Loucy (cell line): Measurements from ENCODE around the gene AFF1.

ENCODE experiments used
- H2AFZ ChIP-seq: fragments of 200-600 bp; sonication (generic); 2 replicates; pipeline ENCODE4 v1.6.0; 2016; ENCODE audit warnings: antibody characterized with exemption, mild to moderate bottlenecking, low read length, moderate library complexity
- H3F3A ChIP-seq: fragments of 200-600 bp; 2 replicates; pipeline ENCODE4 v1.6.0; 2016; ENCODE audit warnings: antibody characterized with exemption, low read depth, mild to moderate bottlenecking
- H3K27me3 ChIP-seq: fragments of 200-600 bp; sonication (generic); 2 replicates; pipeline ENCODE4 v1.6.1; 2014; ENCODE audit warnings: low read length, mild to moderate bottlenecking; ENCODE audit not compliant: insufficient read depth, poor library complexity, severe bottlenecking
- H3K36me3 ChIP-seq: fragments of 200-600 bp; sonication (generic); 2 replicates; pipeline ENCODE4 v1.6.1; 2016; ENCODE audit warnings: low read length; ENCODE audit not compliant: insufficient read depth
- H3K4me1 ChIP-seq: fragments of 200-600 bp; sonication (generic); 2 replicates; pipeline ENCODE4 v1.5.1; 2014; ENCODE audit warnings: low read length, mild to moderate bottlenecking; ENCODE audit not compliant: insufficient read depth, poor library complexity, severe bottlenecking
- H3K4me2 ChIP-seq: fragments of 200-600 bp; sonication (generic); 2 replicates; pipeline ENCODE4 v1.6.0; 2014; ENCODE audit warnings: antibody characterized with exemption, low read length, low read depth, mild to moderate bottlenecking; ENCODE audit not compliant: poor library complexity, severe bottlenecking
- H3K4me3 ChIP-seq: fragments of 200-600 bp; sonication (generic); 2 replicates; pipeline ENCODE4 v1.5.1; 2014; ENCODE audit warnings: low read length, mild to moderate bottlenecking, mixed read lengths; ENCODE audit not compliant: poor library complexity, severe bottlenecking
- H3K79me2 ChIP-seq: fragments of 200-600 bp; sonication (generic); 2 replicates; pipeline ENCODE4 v1.6.1; 2014; ENCODE audit warnings: low read length; ENCODE audit not compliant: insufficient read depth
- H3K9ac ChIP-seq: fragments of 200-600 bp; sonication (generic); 2 replicates; pipeline ENCODE4 v1.6.0; 2014; ENCODE audit warnings: mild to moderate bottlenecking, low read depth, low read length, moderate library complexity; ENCODE audit not compliant: poor library complexity, severe bottlenecking
- H3K9me2 ChIP-seq: fragments of 200-600 bp; sonication (generic); replicated peaks from 2 replicates; pipeline ENCODE4 v1.6.1; 2016; ENCODE audit warnings: low read depth, low read length, mixed read lengths
- H3K9me3 ChIP-seq: fragments of 200-600 bp; sonication (generic); 2 replicates; pipeline ENCODE4 v1.6.1; 2014; ENCODE audit warnings: mild to moderate bottlenecking, antibody characterized with exemption, low read length, low read depth; ENCODE audit not compliant: insufficient read depth
- H4K20me1 ChIP-seq: fragments of 200-600 bp; sonication (generic); 2 replicates; pipeline ENCODE4 v1.6.0; 2014; ENCODE audit warnings: antibody characterized with exemption, low read length, mild to moderate bottlenecking; ENCODE audit not compliant: insufficient read depth, poor library complexity, severe bottlenecking
- EZH2phosphoT487 ChIP-seq: fragments of 200-600 bp; IDR thresholded peaks from 2 replicates; pipeline ENCODE4 v1.6.1; 2018; ENCODE audit warnings: antibody characterized with exemption, mild to moderate bottlenecking, moderate library complexity, borderline replicate concordance
- TF ChIP-seq, protein P1 (sequence below): fragments of 200-600 bp; sonication (generic); conservative IDR thresholded peaks from 2 replicates; pipeline ENCODE4 v1.5.1; 2014; ENCODE audit warnings: mild to moderate bottlenecking, antibody characterized with exemption, low read length

The AFF1 gene

DNA sequence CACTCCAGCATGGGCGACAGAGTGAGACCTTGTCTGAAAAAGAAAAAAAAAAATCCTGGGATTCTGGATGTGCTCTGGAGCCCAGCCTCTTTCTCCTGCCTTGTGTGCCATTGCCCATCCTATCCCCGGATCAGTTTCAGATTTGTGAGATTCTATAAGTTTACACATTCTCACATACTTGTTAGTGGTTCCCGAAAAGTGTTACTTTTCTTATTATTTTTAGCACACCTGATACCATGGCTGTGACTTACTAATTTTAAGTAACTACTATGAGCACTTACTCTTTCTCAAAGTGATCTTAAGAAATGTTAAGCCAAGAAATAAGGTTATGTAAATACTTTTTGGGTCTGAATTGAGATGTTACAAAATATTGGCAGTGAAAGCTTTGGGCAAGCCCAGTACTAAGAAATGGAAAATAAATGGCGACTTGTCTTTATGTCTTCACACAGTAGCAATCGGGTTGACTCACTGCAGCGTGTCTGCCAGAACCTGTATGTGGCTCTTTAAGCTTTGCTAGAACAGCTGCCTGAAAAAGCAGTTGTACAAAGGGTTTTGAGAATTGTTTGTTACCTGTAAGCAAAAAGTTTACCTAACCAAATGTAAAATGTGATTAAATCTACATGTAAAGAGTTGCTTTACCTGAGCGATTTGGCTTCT, 166.9 kb downstream of the AFF1 start:
- no peak overlapping the region for H3K4me2 ChIP-seq
- H3K4me1 ChIP-seq: no peaks in the 10 kb centered on the region
- TF ChIP-seq, protein P1, sequence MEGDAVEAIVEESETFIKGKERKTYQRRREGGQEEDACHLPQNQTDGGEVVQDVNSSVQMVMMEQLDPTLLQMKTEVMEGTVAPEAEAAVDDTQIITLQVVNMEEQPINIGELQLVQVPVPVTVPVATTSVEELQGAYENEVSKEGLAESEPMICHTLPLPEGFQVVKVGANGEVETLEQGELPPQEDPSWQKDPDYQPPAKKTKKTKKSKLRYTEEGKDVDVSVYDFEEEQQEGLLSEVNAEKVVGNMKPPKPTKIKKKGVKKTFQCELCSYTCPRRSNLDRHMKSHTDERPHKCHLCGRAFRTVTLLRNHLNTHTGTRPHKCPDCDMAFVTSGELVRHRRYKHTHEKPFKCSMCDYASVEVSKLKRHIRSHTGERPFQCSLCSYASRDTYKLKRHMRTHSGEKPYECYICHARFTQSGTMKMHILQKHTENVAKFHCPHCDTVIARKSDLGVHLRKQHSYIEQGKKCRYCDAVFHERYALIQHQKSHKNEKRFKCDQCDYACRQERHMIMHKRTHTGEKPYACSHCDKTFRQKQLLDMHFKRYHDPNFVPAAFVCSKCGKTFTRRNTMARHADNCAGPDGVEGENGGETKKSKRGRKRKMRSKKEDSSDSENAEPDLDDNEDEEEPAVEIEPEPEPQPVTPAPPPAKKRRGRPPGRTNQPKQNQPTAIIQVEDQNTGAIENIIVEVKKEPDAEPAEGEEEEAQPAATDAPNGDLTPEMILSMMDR: no peak
- no peak for TF ChIP-seq EZH2phosphoT487
- peaks cover 9% of the 10 kb centered on the region; the same call in 1 of the 2 replicates for H3K79me2 ChIP-seq
- no peaks in the 10 kb centered on the region for H3K9me2 ChIP-seq
- H3K4me3 ChIP-seq: no peak overlapping the region
- H4K20me1 ChIP-seq: peaks cover 10% of the 10 kb centered on the region
- peaks cover 40% of the 10 kb centered on the region for H3K36me3 ChIP-seq
- H3K27me3 ChIP-seq: no peaks in the 10 kb centered on the region
- H3K9ac ChIP-seq: no peak overlapping the region
- H2AFZ ChIP-seq: no peak overlapping the region
- H3F3A ChIP-seq: no peaks in the 10 kb centered on the region
- no peaks in the 10 kb centered on the region for H3K9me3 ChIP-seq

DNA sequence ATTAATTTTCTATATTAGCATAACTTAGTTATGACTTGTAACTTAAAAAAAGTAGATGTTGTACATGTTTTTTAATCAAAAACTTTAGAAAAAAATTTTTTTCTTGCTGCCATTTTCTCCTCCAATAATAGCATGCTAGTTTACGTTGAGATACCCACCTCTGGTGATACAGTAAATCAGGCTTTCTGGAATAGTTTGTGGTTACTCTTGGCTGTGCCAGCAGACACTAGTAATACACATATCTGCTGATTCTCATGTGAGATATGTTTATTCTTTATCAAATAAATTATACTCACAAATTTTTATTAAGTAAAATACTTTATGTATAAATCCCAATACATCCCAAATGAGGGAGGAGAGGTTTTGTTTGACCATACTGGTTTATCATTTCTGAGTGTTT, 168.3 kb downstream of the AFF1 start:
- H3K4me2 ChIP-seq: no peak overlapping the region
- H3F3A ChIP-seq: no peaks in the 10 kb centered on the region
- no peaks in the 10 kb centered on the region for H3K9me2 ChIP-seq
- no peaks in the 10 kb centered on the region for H3K27me3 ChIP-seq
- no peak overlapping the region for H3K4me3 ChIP-seq
- no peaks in the 10 kb centered on the region for H3K4me1 ChIP-seq
- no peaks in the 10 kb centered on the region for H3K9me3 ChIP-seq
- peaks cover 10% of the 10 kb centered on the region for H4K20me1 ChIP-seq
- peaks cover 46% of the 10 kb centered on the region for H3K36me3 ChIP-seq
- H3K9ac ChIP-seq: no peak overlapping the region
- H3K79me2 ChIP-seq: peaks cover 9% of the 10 kb centered on the region; the same call in 1 of the 2 replicates
- no peak for TF ChIP-seq EZH2phosphoT487
- TF ChIP-seq, protein P1: no peak
- no peak overlapping the region for H2AFZ ChIP-seq

DNA sequence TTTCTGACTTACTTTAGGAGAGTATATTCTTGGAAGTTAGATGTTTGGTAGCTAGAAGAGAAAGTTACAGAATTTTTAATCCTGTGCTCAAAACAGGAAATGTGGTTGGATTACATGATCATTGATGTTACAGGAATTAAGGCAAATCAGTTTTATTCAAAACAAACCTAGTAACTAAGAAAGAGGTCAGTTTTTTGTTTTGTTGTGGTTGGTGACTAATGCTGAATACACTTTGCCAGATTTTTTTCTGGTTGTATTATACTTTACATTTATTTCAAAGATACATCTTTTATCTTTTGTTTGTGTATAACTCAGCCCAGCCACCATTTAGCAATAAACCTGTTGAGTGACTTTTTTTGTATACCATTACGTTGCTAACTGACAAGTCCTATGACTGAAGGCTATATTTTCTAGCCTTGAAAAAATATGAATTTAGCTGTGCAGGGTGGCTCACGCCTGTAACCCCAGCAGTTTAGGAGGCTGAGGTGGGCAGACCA, 168.9 kb downstream of the AFF1 start:
- H3K4me3 ChIP-seq: no peak overlapping the region
- peaks cover 10% of the 10 kb centered on the region for H4K20me1 ChIP-seq
- peaks cover 52% of the 10 kb centered on the region for H3K36me3 ChIP-seq

More for the DNA sequence above, 168.9 kb downstream of the AFF1 start:
- Histone ChIP-seq H3K27me3 (no peaks in the 10 kb centered on the region), H3K4me1 (no peaks in the 10 kb centered on the region), H3K9me3 (no peaks in the 10 kb centered on the region), H3K9me2 (no peaks in the 10 kb centered on the region), H3K9ac (no peak overlapping the region), H3K4me2 (no peak overlapping the region), H3F3A (no peaks in the 10 kb centered on the region), H2AFZ (no peak overlapping the region), H3K79me2 (peaks cover 9% of the 10 kb centered on the region; the same call in 1 of the 2 replicates)
- TF ChIP-seq, protein P1: no peak
- no peak for TF ChIP-seq EZH2phosphoT487
